Measurements from ENCODE around the gene CDHR5. TPM values are rescaled to one million over a fixed set of nuclear protein-coding genes. Genes with fewer than 3 reads are reported as not detected.

CDHR5 gene, protein sequence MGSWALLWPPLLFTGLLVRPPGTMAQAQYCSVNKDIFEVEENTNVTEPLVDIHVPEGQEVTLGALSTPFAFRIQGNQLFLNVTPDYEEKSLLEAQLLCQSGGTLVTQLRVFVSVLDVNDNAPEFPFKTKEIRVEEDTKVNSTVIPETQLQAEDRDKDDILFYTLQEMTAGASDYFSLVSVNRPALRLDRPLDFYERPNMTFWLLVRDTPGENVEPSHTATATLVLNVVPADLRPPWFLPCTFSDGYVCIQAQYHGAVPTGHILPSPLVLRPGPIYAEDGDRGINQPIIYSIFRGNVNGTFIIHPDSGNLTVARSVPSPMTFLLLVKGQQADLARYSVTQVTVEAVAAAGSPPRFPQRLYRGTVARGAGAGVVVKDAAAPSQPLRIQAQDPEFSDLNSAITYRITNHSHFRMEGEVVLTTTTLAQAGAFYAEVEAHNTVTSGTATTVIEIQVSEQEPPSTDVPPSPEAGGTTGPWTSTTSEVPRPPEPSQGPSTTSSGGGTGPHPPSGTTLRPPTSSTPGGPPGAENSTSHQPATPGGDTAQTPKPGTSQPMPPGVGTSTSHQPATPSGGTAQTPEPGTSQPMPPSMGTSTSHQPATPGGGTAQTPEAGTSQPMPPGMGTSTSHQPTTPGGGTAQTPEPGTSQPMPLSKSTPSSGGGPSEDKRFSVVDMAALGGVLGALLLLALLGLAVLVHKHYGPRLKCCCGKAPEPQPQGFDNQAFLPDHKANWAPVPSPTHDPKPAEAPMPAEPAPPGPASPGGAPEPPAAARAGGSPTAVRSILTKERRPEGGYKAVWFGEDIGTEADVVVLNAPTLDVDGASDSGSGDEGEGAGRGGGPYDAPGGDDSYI
- total RNA-seq: not detected in 2 replicates

DNA sequence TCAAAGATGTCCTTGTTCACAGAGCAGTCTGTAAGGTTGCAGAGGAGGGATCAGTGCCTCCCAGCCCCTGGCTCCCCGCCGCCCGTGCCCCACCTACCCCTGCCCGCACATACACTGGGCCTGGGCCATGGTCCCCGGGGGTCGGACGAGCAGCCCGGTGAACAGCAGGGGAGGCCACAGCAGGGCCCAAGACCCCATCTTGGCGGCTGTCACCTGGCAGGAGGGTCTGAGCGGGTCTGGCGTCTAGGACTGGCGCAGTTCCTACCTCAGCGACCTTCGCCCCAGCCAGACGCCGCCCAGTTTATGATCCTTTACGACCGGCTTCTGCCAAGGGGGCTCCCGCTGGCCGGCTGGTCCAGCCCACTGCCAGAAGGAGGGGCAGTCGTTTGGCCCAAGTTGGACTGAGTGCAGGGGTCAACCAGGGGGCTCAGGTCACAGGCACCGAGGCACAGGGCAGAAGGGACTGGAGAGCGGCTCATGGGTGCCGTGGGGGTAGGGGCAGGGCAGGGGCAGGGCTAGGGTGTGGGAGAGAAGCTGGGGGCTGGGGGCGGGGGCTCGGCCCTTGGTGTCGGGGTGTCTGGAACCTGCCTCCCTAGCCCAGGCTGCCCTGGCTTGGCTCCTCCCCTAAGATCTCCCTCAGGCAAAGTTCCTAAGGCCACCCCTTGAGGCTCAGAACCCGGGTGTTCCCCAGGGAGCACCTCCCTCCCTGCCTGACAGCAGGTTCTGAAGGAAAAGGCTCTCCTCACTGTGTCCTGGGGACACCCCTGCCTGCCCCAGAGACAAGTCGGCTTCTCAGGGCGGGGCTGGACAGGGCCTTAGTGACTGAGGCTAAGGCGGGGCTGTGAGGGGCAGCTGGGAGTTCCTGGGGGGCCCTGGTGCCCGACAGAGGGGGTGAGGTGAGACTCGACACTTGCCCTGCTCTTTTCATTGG lies at the start of gene CDHR5:
Gene CDHR5 (minus strand): TSS at position 251 of the 931 bp plus-strand sequence. CDS start 53 bp downstream, at position 198.

DNA sequence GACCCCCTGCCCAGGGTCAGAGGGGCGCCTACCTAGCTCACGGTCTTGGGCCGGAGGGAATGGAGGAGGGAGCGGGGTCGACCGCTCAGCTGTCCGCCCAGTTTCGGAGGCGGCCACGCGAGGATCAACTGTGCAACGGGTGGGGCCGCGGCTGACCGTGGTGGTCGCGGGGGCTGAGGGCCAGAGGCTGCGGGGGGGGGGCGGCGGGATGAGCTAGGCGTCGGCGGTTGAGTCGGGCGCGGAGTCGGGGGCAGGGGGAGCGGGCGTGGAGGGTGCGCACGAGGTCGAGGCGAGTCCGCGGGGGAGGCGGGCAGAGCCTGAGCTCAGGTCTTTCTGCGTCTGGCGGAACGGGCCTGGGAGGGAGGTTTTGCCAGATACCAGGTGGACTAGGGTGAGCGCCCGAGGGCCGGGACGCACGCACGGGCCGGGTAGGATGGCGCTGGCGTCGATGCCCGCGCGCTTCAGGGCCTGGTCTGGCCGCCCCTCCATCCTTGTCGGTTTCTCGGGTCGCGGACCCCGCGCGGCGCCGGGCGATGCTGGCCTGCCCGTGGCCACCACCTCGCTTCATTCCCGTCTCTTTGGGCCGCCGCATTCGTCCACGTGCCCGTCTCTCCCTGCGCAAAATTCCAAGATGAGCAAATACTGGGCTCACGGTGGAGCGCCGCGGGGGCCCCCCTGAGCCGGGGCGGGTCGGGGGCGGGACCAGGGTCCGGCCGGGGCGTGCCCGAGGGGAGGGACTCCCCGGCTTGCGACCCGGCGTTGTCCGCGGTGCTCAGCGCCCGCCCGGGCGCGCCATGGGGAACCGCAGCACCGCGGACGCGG lies 12.0 kb upstream of the CDHR5 start, which contains the start of gene DRD4:
Gene DRD4 (plus strand): TSS at position 759 of the 822 bp plus-strand sequence. CDS start 36 bp downstream, at position 795.

DNA sequence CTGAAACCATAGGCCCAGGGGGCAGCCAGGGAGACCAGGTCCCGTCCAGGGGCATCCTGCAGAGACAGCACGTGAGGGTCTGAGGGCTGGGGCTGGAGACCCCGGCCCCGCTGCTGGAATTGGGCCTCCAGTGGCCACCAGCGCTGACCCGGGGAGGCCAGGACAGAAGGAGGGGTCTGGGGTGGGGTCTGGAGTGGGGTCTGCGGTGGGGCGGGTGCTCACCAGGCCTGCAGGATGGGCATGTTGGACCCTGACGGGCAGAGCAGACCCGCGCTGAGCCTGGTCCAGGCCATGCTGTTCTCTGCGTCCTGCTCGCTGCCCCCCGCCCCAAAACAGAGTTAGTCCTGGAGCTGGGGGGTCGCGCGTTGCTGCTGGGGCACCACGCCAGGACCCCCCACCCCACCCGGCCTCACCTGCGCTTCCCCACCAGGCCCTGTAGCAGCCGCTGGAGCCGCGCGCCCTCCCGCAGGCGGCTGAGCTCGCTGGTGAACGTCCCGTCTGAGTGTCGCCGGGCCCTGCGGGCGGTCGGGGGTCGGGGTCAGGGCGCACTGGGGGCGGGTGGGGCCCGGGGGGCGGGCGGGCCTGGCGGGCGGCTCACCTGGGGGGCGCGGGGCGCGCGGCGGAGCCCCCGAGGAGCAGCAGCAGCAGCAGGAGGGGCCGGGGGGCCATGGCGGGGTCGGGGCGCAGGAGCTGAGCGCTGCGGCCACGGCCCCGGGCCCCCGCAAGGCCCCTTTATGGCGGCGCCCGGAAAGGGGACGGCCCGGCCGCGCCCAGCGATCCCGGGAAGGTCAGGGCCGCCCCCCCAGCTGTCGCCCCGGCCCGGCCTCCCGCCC lies 1.9 kb upstream of the CDHR5 start, which contains the start of gene SCT:
Gene SCT (minus strand): TSS at position 707 of the 833 bp plus-strand sequence. CDS start 38 bp downstream, at position 669.

DNA sequence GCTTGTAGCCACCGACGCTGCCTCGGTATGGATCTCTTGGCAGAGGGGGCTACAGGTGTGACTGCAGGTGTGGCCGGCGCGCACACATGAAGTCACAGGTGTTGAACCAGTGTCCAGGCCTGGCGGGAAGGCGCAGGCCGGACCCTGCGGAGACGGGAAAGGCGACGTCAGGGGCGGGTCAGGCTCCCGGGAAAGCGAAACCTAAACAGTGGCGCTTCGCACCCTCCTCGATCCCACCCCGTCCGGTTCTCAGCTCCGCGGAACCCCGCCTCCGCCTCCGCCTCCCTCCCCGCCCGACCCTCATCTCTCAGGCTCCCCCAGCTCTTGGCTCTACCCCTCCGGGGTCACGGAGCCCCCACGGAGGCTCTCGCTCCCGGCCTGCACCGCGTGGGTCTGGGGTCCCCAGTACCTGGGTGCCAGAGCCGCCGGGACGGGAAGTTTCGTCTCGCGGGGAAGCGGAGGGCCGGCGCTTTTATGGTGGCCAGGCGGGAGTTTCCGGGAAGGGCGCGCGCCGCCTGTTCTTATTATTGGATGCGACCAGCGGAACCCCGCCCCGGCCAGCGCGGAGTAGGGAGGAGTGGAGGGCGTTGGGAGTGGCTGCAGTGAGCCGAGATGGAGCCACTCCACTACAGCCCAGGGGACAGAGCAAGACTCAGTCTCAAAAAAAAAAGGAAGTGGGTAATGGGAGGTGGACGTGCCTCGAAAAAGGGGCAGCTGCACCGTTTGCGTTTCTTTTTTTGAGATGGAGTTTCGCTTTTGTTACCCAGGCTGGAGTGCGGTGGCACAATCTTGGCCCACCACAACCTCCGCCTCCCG lies 9.0 kb downstream of the CDHR5 start, which contains the start of gene IRF7:
Gene IRF7 (minus strand): TSS at position 447 of the 816 bp plus-strand sequence. CDS start 586 bp downstream, outside the sequence.

DNA sequence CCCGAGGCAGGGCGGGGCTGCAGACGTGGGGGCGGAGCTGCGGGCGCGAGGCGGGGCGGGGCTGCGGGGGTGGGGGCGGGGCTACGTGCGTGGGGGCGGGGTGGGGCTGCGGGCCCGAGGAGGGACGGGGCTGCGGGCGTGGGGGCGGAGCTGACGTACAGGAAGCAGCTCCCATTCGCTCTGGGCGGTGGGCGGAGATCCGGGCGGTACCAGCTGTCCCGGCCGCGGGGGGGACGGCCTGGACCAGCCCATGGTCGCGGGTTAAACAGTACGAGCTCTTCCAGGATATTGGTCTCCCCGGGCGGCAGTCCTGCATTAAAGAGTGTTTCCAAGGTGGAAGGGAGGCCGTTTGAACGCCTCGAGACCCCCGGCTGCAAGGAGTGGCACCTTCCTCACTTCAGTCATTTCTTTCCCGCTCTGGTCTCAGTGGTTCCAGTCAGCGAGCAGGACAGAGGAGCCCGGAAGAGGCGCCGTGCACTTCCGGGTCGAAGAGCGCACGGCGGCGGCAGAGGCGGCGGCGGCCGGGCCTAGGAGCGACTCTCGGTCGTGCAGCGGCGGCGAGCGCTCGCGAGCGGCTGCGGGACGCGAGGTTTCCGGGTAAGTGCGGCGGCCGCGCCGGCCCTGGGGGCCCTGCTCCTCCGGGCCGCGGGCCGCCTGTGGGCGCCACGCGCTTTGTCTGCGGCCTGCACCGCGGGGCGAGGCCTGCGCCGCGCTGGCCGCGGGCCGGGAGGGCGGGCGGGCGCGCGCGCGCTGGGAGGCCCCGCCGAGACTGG lies 48.6 kb downstream of the CDHR5 start, which contains the start of gene PHRF1:
Gene PHRF1 (plus strand): TSS at position 475 of the 773 bp plus-strand sequence. CDS start 5,043 bp downstream, outside the sequence.

Other genes starting within 250 kb of the CDHR5 start
- gene PKP3, start 230.7 kb downstream of the CDHR5 start, total RNA-seq: 0.54 and 3.2 TPM in 2 replicates
- gene SIGIRR, start 210.0 kb downstream of the CDHR5 start, total RNA-seq: 42.4 and 43.0 TPM in 2 replicates
- gene ANO9, start 182.9 kb downstream of the CDHR5 start, total RNA-seq: not detected in 2 replicates
- 36.3 and 40.8 TPM in 2 replicates for gene PTDSS2, start 174.7 kb downstream of the CDHR5 start, total RNA-seq
- gene RNH1, start 117.7 kb downstream of the CDHR5 start, total RNA-seq: 451 and 498 TPM in 2 replicates
- 46.4 and 67.1 TPM in 2 replicates for gene HRAS, start 89.4 kb downstream of the CDHR5 start, total RNA-seq
- gene LRRC56, start 87.4 kb downstream of the CDHR5 start, total RNA-seq: 0.16 and 1.3 TPM in 2 replicates
- gene LMNTD2, start 64.2 kb downstream of the CDHR5 start, total RNA-seq: 0.81 and 3.1 TPM in 2 replicates
- 8.3 and 11.3 TPM in 2 replicates for gene RASSF7, start 64.0 kb downstream of the CDHR5 start, total RNA-seq
- 13.0 and 17.2 TPM in 2 replicates for gene PHRF1, start 48.5 kb downstream of the CDHR5 start, total RNA-seq
- gene IRF7, start 9.0 kb downstream of the CDHR5 start, total RNA-seq: 20.4 and 34.1 TPM in 2 replicates
- gene SCT, start 2.2 kb upstream of the CDHR5 start, total RNA-seq: not detected in 2 replicates
- gene DRD4, start 12.3 kb upstream of the CDHR5 start, total RNA-seq: not detected in 2 replicates
- gene DEAF1, start 70.3 kb upstream of the CDHR5 start, total RNA-seq: 25.1 and 28.2 TPM in 2 replicates
- gene TMEM80, start 70.9 kb upstream of the CDHR5 start, total RNA-seq: 16.6 and 29.0 TPM in 2 replicates
- 11.7 and 14.1 TPM in 2 replicates for gene EPS8L2, start 81.3 kb upstream of the CDHR5 start, total RNA-seq
- gene TALDO1, start 122.5 kb upstream of the CDHR5 start, total RNA-seq: 167 and 182 TPM in 2 replicates
- 39.0 and 42.3 TPM in 2 replicates for gene GATD1, start 152.5 kb upstream of the CDHR5 start, total RNA-seq
- gene CEND1, start 165.1 kb upstream of the CDHR5 start, total RNA-seq: 0.97 and 2.2 TPM in 2 replicates
- 26.9 and 46.8 TPM in 2 replicates for gene SLC25A22, start 173.3 kb upstream of the CDHR5 start, total RNA-seq
- gene PIDD1, start 180.3 kb upstream of the CDHR5 start, total RNA-seq: 5.2 and 7.2 TPM in 2 replicates
- gene RPLP2, start 185.0 kb upstream of the CDHR5 start, total RNA-seq: 498 and 553 TPM in 2 replicates
- gene PNPLA2, start 194.0 kb upstream of the CDHR5 start, total RNA-seq: 27.1 and 29.4 TPM in 2 replicates
- 0.32 and 0.72 TPM in 2 replicates for gene CRACR2B, start 203.0 kb upstream of the CDHR5 start, total RNA-seq
- gene CD151, start 208.0 kb upstream of the CDHR5 start, total RNA-seq: 654 and 667 TPM in 2 replicates
- 209 and 229 TPM in 2 replicates for gene POLR2L, start 217.6 kb upstream of the CDHR5 start, total RNA-seq
- 281 and 292 TPM in 2 replicates for gene TSPAN4, start 217.9 kb upstream of the CDHR5 start, total RNA-seq